ENCODE measurements around the gene MRPS6.

- no peak for TF ChIP-seq CTCF (IDR thresholded peaks at IDR 0.05)
- TF ChIP-seq POLR2AphosphoS5 (IDR thresholded peaks at IDR 0.05; ENCODE audit: insufficient read depth in 1 of 2, low read depth in 1 of 2) = no peak
- no peak for TF ChIP-seq POLR2A (IDR thresholded peaks at IDR 0.05)
Observed at GRCh38 chr21:34144224-34144623, 70.8 kb downstream of the MRPS6 start.

Data from vagina (tissue), 2 donors.